ENCODE results near the gene INPP4A.

- no peak for TF ChIP-seq CTCF (IDR thresholded peaks at IDR 0.05)
- TF ChIP-seq POLR2A (IDR thresholded peaks at IDR 0.05): no peak
Observed at GRCh38 chr2:98445683-98446581, 1.3 kb downstream of the INPP4A start.
